ENCODE data around the gene PBRM1. TPM values are rescaled to one million over a fixed set of nuclear protein-coding genes. Genes with fewer than 3 reads are reported as not detected.

PBRM1 gene
- total and polyA plus RNA-seq, 2 of the 13 experiments (the other 11 are each of a cell fraction or from before 2014, with no cell fraction given) = 10.9 to 33.2 TPM

GRCh38 chr3:52705688-52706686, 20.3 kb upstream of the PBRM1 start, which contains the start of the genes GLT8D1 and SPCS1 (continued):
- TF ChIP-seq KIAA2018 (CRISPR knock-in tag; IDR thresholded peaks at IDR 0.05; ENCODE audit: borderline replicate concordance) (0 out of 2 replicates have a peak, but pooled peaks have one; percentile 81), ZNF335 (CRISPR knock-in tag; IDR thresholded peaks at IDR 0.05) (peak; percentile 99), ZSCAN21 (CRISPR knock-in tag; IDR thresholded peaks at IDR 0.05; ENCODE audit: borderline replicate concordance) (peak; percentile 77; the same call in 1 of the 2 replicates), DNMT1 (CRISPR knock-in tag; IDR thresholded peaks at IDR 0.05) (0 out of 2 replicates have a peak, but pooled peaks have one; percentile 20), ZNF280B (CRISPR knock-in tag; IDR thresholded peaks at IDR 0.05; ENCODE audit: borderline replicate concordance) (peak; percentile 87), WIZ (CRISPR knock-in tag; IDR thresholded peaks at IDR 0.05) (peak; percentile 79; the same call in 1 of the 2 replicates), MTA1 (CRISPR knock-in tag; IDR thresholded peaks at IDR 0.05; ENCODE audit: borderline replicate concordance) (0 out of 2 replicates have a peak, but pooled peaks have one; percentile 22), PHF21A (CRISPR knock-in tag; IDR thresholded peaks at IDR 0.05) (peak; percentile 65; the same call in 1 of the 2 replicates), HNRNPUL1 (IDR thresholded peaks at IDR 0.05; ENCODE audit: low read depth, low read length) (no peak), BRD4 (CRISPR knock-in tag; IDR thresholded peaks at IDR 0.05) (peak; percentile 84; the same call in 1 of the 2 replicates), NR0B2 (CRISPR knock-in tag; IDR thresholded peaks at IDR 0.05) (0 out of 2 replicates have a peak, but pooled peaks have one; percentile 16), FOXK1 (CRISPR knock-in tag; IDR thresholded peaks at IDR 0.05; ENCODE audit: borderline replicate concordance, low read depth) (peak; percentile 53; the same call in 1 of the 2 replicates)
